HepG2 (cell line): Measurements from ENCODE around the gene NTM. TPM values are rescaled to one million over a fixed set of nuclear protein-coding genes. Genes with fewer than 3 reads are reported as not detected.

Source experiments
- ATAC-seq: fragments of 200-7000 bp; cut with Tn5 transposase; 3 replicates; pipeline ENCODE4 v1.9.1; 2020; ENCODE audit warnings: mild to moderate bottlenecking, moderate library complexity
- BruUV-seq: library from RNA; stranded (reverse); fragments of 400-500 nt; replicated peaks from 2 replicates; lab custom pipeline; 2021; lab: Mats Ljungman, UMichigan
- CTCF ChIA-PET: fragments of 300-600 bp; formaldehyde crosslinking; extraction: SDS; loops from one replicate; lab custom pipeline; 2021; ENCODE audit warnings: low total read pairs, inconsistent platforms, low intra/inter-chr PET ratio; lab: Yijun Ruan, JAX
- POLR2A ChIA-PET: fragments of 350-600 bp; sonication (Branson Sonifier 250); formaldehyde crosslinking; loops from one replicate; lab custom pipeline; 2020; ENCODE audit warnings: antibody characterized with exemption, inconsistent platforms; lab: Yijun Ruan, JAX
- DNase-seq: peaks from one replicate; pipeline ENCODE4 v3.0.0-alpha.2; 2015; ENCODE audit warnings: low spot score
- FAIRE-seq: peaks from 3 replicates; lab custom pipeline; 2011; peaks lifted over from hg19 to GRCh38; lab: Jason Lieb, UNC
- H2AFZ ChIP-seq: one replicate; pipeline ENCODE4 v1.6.1; 2011; ENCODE audit warnings: low read length, inconsistent platforms
- H3K27ac ChIP-seq: fragments of 300-600 bp; 3 replicates; pipeline ENCODE4 v1.8.0; 2011; ENCODE audit warnings: mixed run types, mild to moderate bottlenecking, mixed read lengths, low read length, inconsistent platforms; ENCODE audit not compliant: insufficient read depth; ENCODE audit errors: extremely low read length
- H3K27me3 ChIP-seq, 2 experiments: fragments of 200-600 bp in 1 of 2; 2 replicates in 1 of 2; 3 replicates in 1 of 2; pipeline versions ENCODE4 v1.6.0 to v1.8.0; 2011; ENCODE audit warnings: low read length in 2 of 2, mild to moderate bottlenecking in 2 of 2, moderate library complexity in 2 of 2, inconsistent platforms in 1 of 2; ENCODE audit not compliant: insufficient read depth in 2 of 2, control insufficient read depth in 1 of 2
- H3K36me3 ChIP-seq, 2 experiments: fragments of 200-600 bp in 1 of 2; replicated peaks in 1 of 2; 2 replicates in 1 of 2; 3 replicates in 1 of 2; pipeline versions ENCODE4 v1.5.1 to v1.8.0; 2011; ENCODE audit warnings: low read length in 2 of 2, inconsistent platforms in 1 of 2; ENCODE audit not compliant: insufficient read depth in 2 of 2, control insufficient read depth in 1 of 2
- H3K4me1 ChIP-seq: 2 replicates; pipeline ENCODE4 v1.5.1; 2012; ENCODE audit warnings: low read length, inconsistent platforms; ENCODE audit not compliant: insufficient read depth
- H3K4me2 ChIP-seq: 2 replicates; pipeline ENCODE4 v1.6.0; 2011; ENCODE audit warnings: low read depth, low read length, inconsistent platforms
- H3K4me3 ChIP-seq, 3 experiments: fragments of 200-600 bp in 1 of 3; sonication (generic), shearing (Covaris generic) in 1 of 3; replicated peaks in 1 of 3; 2 replicates each; pipeline ENCODE4 v1.5.1; 2011 to 2016; ENCODE audit warnings: low read length in 3 of 3, inconsistent platforms in 2 of 3, low read depth in 2 of 3, mild to moderate bottlenecking in 2 of 3, control low read depth in 1 of 3, mixed read lengths in 1 of 3; ENCODE audit not compliant: insufficient read depth in 1 of 3
- H3K79me2 ChIP-seq: one replicate; pipeline ENCODE4 v1.6.1; 2011; ENCODE audit warnings: low read length, inconsistent platforms; ENCODE audit not compliant: insufficient read depth
- H3K9ac ChIP-seq: 2 replicates; pipeline ENCODE4 v1.6.0; 2011; ENCODE audit warnings: mild to moderate bottlenecking, low read depth, low read length, inconsistent platforms; ENCODE audit not compliant: insufficient read depth
- H3K9me3 ChIP-seq: 2 replicates; pipeline ENCODE4 v1.5.1; 2012; ENCODE audit warnings: mild to moderate bottlenecking, low read length
- H4K20me1 ChIP-seq: 2 replicates; pipeline ENCODE4 v1.6.0; 2011; ENCODE audit warnings: inconsistent platforms, mild to moderate bottlenecking, low read length, moderate library complexity; ENCODE audit not compliant: insufficient read depth
- CEBPG ChIP-seq: IDR thresholded peaks from 2 replicates; pipeline ENCODE4 v1.6.1; 2016
- HNRNPUL1 ChIP-seq: fragments of 200-400 bp; formaldehyde crosslinking; IDR thresholded peaks from 2 replicates; pipeline ENCODE4 v1.6.1; 2017; ENCODE audit warnings: low read depth, mild to moderate bottlenecking, low read length, moderate library complexity
- HOXD1 ChIP-seq: sonication (generic); formaldehyde crosslinking; IDR thresholded peaks from 2 replicates; pipeline ENCODE4 v1.5.0; 2020; ENCODE audit warnings: missing genetic modification reagents
- KLF13 ChIP-seq: sonication (generic); formaldehyde crosslinking; IDR thresholded peaks from 2 replicates; pipeline ENCODE4 v1.4.0; 2020; ENCODE audit warnings: mild to moderate bottlenecking, missing genetic modification reagents
- MYC ChIP-seq: sonication (generic); formaldehyde crosslinking; IDR thresholded peaks from 2 replicates; pipeline ENCODE4 v1.9.0; 2021; ENCODE audit warnings: missing genetic modification reagents, borderline replicate concordance
- NR2F6 ChIP-seq, 2 experiments: IDR thresholded peaks; 2 replicates each; pipeline ENCODE4 v1.6.1; 2016; ENCODE audit warnings: antibody characterized with exemption in 1 of 2, mild to moderate bottlenecking in 1 of 2
- RORA ChIP-seq: sonication (generic); formaldehyde crosslinking; IDR thresholded peaks from 2 replicates; pipeline ENCODE4 v1.5.0; 2020; ENCODE audit warnings: mild to moderate bottlenecking, missing genetic modification reagents, moderate library complexity
- TAF15 ChIP-seq: fragments of 200-400 bp; formaldehyde crosslinking; IDR thresholded peaks from one replicate; pipeline ENCODE4 v1.6.1; 2018; ENCODE audit warnings: mild to moderate bottlenecking, low read depth, low read length; ENCODE audit not compliant: poor library complexity, severe bottlenecking
- TBL1XR1 ChIP-seq: fragments of 150-350 bp; IDR thresholded peaks from 2 replicates; pipeline ENCODE4 v1.6.1; 2014; ENCODE audit warnings: borderline replicate concordance, low read length; ENCODE audit not compliant: partially characterized antibody
- YEATS2 ChIP-seq: sonication (generic); formaldehyde crosslinking; IDR thresholded peaks from 2 replicates; pipeline ENCODE4 v1.4.0; 2020; ENCODE audit warnings: missing genetic modification reagents, borderline replicate concordance
- ZBTB39 ChIP-seq: sonication (generic); formaldehyde crosslinking; IDR thresholded peaks from 2 replicates; pipeline ENCODE4 v1.5.0; 2020; ENCODE audit warnings: missing genetic modification reagents
- ZNF7 ChIP-seq: IDR thresholded peaks from 2 replicates; pipeline ENCODE4 v1.6.1; 2016; ENCODE audit warnings: missing biosample characterization, missing genetic modification reagents
- WGBS: methylation state at CpG from one replicate; pipeline ENCODE4 v1.1.6; 2017; ENCODE audit warnings: low lambda C conversion rate; 5-methylcytosine and 5-hydroxymethylcytosine counted together
- in situ Hi-C: cut with HindIII; loops from 2 replicates; pipeline ENCODE4 v1.10.0; 2017; ENCODE audit warnings: low pct_unique_long_range_greater_than_20kb; ENCODE audit not compliant: extremely low pct_ligation_motif_present
- intact Hi-C: fragments of 100-400 bp; cut with micrococcal nuclease; formaldehyde crosslinking; loops from one replicate; pipeline ENCODE4 v1.10.0; 2022; ENCODE audit not compliant: unreplicated experiment
- polyA plus RNA-seq, 8 experiments: library from polyadenylated mRNA; depleted of rRNA in 3 of 8; stranded (reverse) in 7 of 8; unstranded in 1 of 8; fragments of >200 nt; fragmentation: Illumina TruSeq in 4 of 8; extraction: Trizol in 4 of 8; gene quantifications; 2 replicates each; pipeline versions ENCODE4 v1.2.1 to v1.2.3, GENCODE V29; 2011 to 2016; ENCODE audit warnings: low read depth in 4 of 8, missing spikeins in 1 of 8, mixed read lengths in 1 of 8; ENCODE audit not compliant: insufficient read depth in 1 of 8
- total RNA-seq, 5 experiments: library from RNA; depleted of rRNA; stranded (reverse); fragments of >200 nt; fragmentation: Illumina TruSeq; extraction: Trizol; gene quantifications; 2 replicates each; pipeline ENCODE4 v1.2.3, GENCODE V29; 2016; ENCODE audit warnings: low read depth in 1 of 5
- TF ChIP-seq, protein P1 (sequence below): sonication (generic); formaldehyde crosslinking; IDR thresholded peaks from 2 replicates; pipeline ENCODE4 v1.8.1; 2023; ENCODE audit warnings: missing genetic modification reagents, mild to moderate bottlenecking, borderline replicate concordance
- TF ChIP-seq, protein P2 (sequence below): IDR thresholded peaks from 2 replicates; pipeline ENCODE4 v1.6.1; 2018; ENCODE audit warnings: missing genetic modification reagents

The NTM gene
- total and polyA plus RNA-seq, 2 of the 13 experiments (the other 11 are each of a cell fraction or from before 2014, with no cell fraction given): not detected

DNA sequence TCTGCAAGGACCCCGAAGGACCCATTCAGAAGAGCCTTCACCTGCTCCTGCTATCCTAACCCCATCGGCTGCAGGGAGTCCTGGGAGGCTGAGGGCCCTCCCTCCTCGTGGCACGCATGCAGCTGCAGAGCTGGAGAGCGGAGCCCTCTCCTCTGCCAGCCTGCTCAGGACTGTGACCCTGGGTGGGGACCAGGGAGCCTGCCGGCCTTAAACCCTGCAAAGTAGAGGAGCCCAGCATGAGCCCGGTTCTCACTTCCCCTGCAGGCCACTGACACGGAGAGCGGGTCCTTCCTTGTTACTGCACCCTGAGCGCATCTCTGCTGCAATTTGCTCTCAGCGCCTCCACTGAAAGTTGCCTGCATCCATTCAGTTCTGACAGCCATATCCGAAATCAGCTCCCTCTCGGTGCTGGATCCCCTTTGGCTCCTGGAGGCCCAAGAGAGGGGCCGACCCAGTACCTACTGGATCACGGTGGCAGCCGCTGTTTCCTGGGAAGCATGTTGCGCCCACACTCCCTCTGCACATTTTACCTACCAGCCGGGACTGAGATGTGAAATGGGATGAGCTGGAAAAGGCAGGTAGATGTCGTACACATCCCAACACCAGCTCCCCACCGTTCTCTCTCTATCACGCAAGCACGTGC, 312.1 kb downstream of the NTM start:
- in situ Hi-C loops: loop anchor here (25.0 kb wide), 1 partner anchor 1380 kb away; no protein-coding TSS in a partner anchor

More for the DNA sequence above, 312.1 kb downstream of the NTM start:
- no peak overlapping the region for H3K4me2 ChIP-seq
- WGBS: 18% methylated on average over 16 of the region's 22 CpGs
- intact Hi-C loops: no loop called here
- no peaks in the 10 kb centered on the region for H3K79me2 ChIP-seq
- TF ChIP-seq TAF15 (no peak), MYC (CRISPR knock-in tag) (no peak), KLF13 (no peak), HNRNPUL1 (no peak), NR2F6 (IDR thresholded peaks at IDR 0.05) (no peak), NR2F6 (CRISPR knock-in tag; IDR thresholded peaks at IDR 0.05) (no peak), ZBTB39 (CRISPR knock-in tag) (no peak), ZNF7 (CRISPR knock-in tag) (no peak), HOXD1 (CRISPR knock-in tag) (no peak), RORA (CRISPR knock-in tag) (no peak), YEATS2 (no peak), CEBPG (no peak), TBL1XR1 (no peak)
- TF ChIP-seq, protein P1, sequence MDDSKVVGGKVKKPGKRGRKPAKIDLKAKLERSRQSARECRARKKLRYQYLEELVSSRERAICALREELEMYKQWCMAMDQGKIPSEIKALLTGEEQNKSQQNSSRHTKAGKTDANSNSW (CRISPR knock-in tag): no peak
- TF ChIP-seq, protein P2, sequence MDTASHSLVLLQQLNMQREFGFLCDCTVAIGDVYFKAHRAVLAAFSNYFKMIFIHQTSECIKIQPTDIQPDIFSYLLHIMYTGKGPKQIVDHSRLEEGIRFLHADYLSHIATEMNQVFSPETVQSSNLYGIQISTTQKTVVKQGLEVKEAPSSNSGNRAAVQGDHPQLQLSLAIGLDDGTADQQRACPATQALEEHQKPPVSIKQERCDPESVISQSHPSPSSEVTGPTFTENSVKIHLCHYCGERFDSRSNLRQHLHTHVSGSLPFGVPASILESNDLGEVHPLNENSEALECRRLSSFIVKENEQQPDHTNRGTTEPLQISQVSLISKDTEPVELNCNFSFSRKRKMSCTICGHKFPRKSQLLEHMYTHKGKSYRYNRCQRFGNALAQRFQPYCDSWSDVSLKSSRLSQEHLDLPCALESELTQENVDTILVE (CRISPR knock-in tag): no peak
- ATAC-seq (no peak), FAIRE-seq (no peak), DNase-seq (no peak)
- no peak overlapping the region for H3K27ac ChIP-seq
- H3K9me3 ChIP-seq: no peaks in the 10 kb centered on the region
- BruUV-seq: no TSS peak
- no peak overlapping the region for H3K9ac ChIP-seq
- H3K27me3 ChIP-seq: peaks cover 4 to 48% of the 10 kb centered on the region in 2 experiments
- H2AFZ ChIP-seq: no peak overlapping the region
- no peaks in the 10 kb centered on the region for H4K20me1 ChIP-seq
- no peaks in the 10 kb centered on the region for H3K4me1 ChIP-seq
- H3K36me3 ChIP-seq: no peaks in the 10 kb centered on the region
- CTCF ChIA-PET: no interaction called here
- H3K4me3 ChIP-seq: no peak overlapping the region
- POLR2A ChIA-PET: no interaction called here
